HG02938 (cell line): Measurements from ENCODE around the gene CDH4.

ENCODE experiments used
- ATAC-seq: cut with Tn5 transposase; IDR thresholded peaks from one replicate; pipeline ENCODE4 v1.9.1; 2021; ENCODE audit warnings: mild to moderate bottlenecking, moderate library complexity; ENCODE audit not compliant: unreplicated experiment

The CDH4 gene

DNA sequence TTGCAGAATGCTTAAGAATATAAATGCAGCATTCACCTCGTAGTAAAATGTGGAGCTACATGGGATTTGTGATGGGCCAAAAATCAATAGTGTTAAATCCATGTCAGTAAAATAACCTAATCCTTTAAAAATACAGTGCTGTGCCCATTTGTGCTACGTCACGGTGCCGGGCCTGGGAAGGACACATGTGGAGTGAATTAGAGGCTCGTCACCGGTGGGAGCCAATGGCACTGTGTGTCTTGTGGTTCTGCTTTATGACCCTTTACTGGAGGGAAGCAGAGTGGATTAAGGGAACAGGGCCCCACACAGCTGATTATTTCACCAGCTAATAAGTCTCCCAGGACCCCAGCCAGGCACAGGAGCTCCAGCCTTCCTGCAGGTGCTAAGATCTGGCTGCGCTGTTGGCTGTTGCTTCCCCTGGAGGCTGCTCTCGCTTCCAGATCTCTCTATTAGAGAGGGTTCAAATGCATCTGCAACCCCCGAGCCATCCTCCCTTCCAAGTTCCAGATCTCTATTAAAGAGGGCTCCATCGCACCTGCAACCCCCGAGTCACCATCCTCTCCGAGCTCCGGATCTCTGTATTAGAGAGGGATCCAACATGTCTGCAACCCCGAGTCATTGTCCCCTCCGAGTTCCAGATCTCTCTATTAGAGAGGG is 405.8 kb downstream of the CDH4 start:
- no peak for ATAC-seq

DNA sequence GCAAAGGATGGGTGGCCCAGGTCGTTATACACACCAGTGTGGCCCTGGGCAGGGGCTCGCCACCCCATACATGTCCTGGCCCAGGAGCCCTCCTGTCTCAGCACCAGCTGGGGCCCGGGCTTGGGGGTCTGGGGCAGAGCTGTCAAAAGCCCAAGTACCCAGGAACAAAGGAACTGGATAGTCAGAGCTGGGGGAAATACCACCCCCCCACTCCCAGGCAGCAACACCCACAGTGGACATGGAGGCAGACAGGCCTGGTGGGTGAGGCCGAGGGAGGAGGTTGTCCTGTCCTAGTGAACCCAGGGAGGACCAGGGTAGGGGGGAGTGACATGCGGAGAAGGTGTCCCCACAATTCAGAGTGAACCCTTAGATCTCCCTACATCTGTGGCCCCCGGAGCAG is 406.5 kb downstream of the CDH4 start:
- ATAC-seq: no peak

DNA sequence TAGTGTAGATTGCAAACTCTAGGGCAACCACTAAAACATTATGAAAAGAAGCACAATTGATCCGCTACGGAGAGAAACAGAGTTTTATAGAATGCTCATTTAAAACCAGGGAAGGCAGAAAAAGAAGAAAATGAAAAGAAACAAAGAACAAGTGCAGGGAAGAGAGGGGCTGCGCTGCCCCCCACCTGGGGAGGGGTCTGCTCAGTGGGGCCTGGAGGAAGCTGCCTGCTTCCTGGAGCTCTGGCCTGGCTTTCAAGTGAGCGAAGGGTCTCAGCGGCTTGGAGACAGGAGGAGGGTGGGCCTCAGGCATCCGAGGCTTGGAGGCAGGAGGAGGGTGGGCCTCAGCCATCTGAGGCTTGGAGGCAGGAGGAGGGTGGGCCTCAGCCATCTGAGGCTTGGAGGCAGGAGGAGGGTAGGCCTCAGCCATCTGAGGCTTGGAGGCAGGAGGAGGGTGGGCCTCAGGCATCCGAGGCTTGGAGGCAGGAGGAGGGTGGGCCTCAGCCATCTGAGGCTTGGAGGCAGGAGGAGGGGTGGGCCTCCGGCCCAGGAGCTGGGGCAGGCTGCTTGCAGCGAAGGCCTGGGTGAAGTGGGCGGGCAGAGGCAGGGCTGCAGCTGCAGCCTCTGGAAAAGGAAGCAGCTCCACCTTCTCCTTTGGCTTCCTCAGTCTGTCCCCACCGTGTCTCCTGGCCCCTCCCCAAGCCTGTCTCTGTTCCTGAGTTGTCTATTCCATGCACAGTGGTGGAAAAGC is 407.4 kb downstream of the CDH4 start:
- ATAC-seq: no peak

- ATAC-seq: no peak
Measured at GRCh38 chr20:61659994-61660346, 407.9 kb downstream of the CDH4 start.

- ATAC-seq: no peak
Measured at GRCh38 chr20:61660559-61660958, 408.5 kb downstream of the CDH4 start.

GRCh38 chr20:61661025-61661424 is 409.0 kb downstream of the CDH4 start:
- no peak for ATAC-seq

- ATAC-seq: no peak
Measured at GRCh38 chr20:61661583-61661982, 409.5 kb downstream of the CDH4 start.

DNA sequence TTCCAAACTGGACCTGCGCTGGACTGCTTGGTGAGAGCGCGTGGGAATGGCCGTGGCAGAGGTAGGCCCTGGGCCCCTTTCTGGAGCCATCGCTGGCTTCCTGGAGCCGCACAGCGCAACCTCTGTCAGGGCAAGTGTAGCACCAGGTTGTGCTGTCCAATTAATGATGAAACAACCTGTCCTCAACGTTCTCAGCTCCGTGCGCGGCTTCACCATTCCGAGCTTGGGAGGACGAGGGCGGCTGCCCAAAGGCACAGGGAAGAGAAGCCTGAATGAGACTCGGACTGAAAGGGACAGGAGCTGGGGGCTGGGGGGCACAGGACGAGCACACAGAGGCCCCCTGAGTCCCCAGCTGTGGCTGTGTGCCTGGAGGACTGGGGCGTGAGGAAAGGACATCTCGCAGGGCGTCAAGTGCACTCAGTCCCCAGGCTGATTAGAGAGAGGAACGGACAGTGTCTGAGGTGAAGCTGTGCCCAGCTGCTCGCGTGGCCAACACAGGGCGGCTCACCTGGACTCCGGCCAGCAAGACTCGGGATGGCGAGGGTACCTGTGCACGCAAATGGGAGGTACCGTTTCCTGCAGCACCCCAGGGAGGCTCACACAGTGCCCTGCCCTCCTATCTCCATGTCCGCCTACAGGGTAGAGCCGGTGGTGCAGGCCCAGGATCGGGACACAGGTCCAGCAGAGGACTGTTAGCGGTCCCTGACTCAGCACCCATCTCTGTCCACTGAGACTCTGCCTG is 410.3 kb downstream of the CDH4 start:
- no peak for ATAC-seq

- no peak for ATAC-seq
Measured at GRCh38 chr20:61662968-61663331, 410.9 kb downstream of the CDH4 start.

GRCh38 chr20:61663521-61664425 is 411.7 kb downstream of the CDH4 start:
- no peak for ATAC-seq

GRCh38 chr20:61664556-61665320 is 412.7 kb downstream of the CDH4 start:
- no peak for ATAC-seq

- ATAC-seq: no peak
Measured at GRCh38 chr20:61665528-61666470, 413.7 kb downstream of the CDH4 start.

DNA sequence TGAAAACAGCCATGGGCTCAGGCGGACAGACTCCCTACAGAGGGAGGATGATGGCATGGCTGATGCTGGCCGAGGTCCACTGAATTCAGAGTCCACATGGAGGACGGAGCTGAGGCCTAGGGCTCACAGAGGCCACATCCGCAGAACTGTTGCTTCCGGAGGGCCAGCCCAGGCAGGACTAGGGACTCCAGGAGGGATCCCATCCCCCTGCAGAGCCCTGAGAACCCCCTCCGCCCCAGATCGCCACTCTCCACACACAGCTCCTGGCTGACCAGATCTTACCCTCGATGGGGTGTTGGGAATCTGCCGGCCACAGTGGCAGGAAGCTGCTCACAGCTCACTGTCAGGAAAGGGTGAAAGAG is 414.4 kb downstream of the CDH4 start:
- ATAC-seq: no peak

GRCh38 chr20:61667056-61667792 is 415.2 kb downstream of the CDH4 start:
- no peak for ATAC-seq

DNA sequence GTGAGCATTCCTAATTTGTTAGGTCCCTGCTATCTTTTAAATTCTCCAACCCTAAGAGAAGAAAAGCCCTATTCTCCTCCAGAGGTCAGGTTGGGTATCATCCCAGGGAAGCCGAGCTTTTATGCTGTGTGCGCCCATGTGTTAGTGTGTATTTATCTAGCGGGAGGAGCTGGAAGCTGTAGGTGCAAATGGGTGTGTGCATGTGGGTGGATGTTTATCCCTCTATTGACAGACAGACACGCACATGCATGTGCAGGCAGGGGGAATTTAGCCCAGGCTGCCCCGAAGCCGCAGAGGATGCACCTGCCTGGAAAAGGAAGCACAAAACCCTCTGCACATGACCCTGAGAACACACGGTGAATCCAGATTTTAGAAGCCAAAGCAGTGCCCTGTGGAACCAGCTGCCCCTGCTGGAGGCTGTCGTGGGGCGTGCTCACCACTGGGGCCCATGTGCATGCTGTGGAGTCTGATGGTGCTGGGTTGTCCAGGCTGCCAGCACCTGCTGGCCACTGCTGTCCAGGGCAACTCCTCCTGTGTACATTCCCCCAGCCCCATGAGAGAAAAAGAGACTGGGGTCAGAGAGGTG is 416.1 kb downstream of the CDH4 start:
- ATAC-seq: no peak

DNA sequence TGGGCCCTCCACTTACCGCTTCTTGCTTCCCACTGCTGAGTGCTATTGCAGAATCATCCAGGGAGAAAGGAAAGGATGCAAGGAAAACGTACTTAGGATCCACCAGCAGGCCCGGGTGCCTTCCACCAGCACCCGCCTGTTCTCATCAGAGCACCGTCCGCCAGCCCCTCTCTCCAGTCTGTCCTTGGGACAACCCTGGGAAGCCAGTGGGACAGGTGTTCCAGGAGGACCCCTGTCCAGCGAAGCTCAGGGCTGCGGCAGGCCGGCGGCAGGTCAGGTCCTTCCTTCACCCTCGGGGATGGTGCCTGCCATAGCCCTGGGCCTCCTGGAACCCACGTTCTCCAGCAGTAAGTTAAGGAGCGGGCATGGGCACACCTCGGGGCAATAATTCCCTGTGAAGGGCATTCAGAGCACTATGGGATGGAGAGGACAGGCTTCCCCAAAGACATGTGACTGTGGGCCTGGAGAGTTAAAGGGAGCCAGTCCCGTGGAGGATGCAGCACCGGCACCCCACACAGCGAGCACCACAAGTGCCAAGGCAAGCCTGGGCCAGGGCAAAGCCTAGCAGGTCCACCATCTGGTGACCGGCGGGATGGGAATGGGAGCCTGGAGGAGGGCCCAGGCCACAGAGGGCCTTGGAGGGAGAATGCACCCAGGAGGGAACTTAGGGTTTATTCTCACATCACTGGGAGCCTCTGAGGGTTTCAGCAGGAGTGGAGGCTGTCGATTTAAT is 416.9 kb downstream of the CDH4 start:
- no peak for ATAC-seq

GRCh38 chr20:61670274-61670673 is 418.2 kb downstream of the CDH4 start:
- no peak for ATAC-seq

GRCh38 chr20:61671559-61671958 is 419.5 kb downstream of the CDH4 start:
- no peak for ATAC-seq
